Right lobe of liver (tissue), 4 donors: ENCODE results near the gene SGO2.

ENCODE experiments used
- CTCF ChIP-seq, 4 donors: fragments of 200-600 bp in 3 of 4; fragments of 450-650 bp in 1 of 4; IDR thresholded peaks; one replicate each; pipeline versions ENCODE4 v1.5.1 to v1.8.0; 2016 to 2022; ENCODE audit warnings: antibody characterized with exemption in 4 of 4, mild to moderate bottlenecking in 2 of 4
- POLR2A ChIP-seq: fragments of 450-650 bp; IDR thresholded peaks from one replicate; pipeline ENCODE4 v1.6.1; 2017; ENCODE audit warnings: antibody characterized with exemption, mild to moderate bottlenecking
- donor health status: DM: no; HTN: no; CAD: no.
- donor health status: DM: no; HTN: no; CAD: no.
- donor health status: DM: no; HTN: yes; CAD: no.

GRCh38 chr2:200486529-200486928 lies 39.5 kb upstream of the SGO2 start:
- TF ChIP-seq CTCF (IDR thresholded peaks at IDR 0.05) (no peak), POLR2A (no peak)
